GDM1 (cell line): ENCODE data around the gene CPB1.
"Not testable (repeated sequence)": the region's sequence is repeated elsewhere in the genome, so short reads cannot be mapped to it uniquely, and the experiment has no call there.

Experiments
- DNase-seq: peaks from one replicate; lab custom pipeline; 2025; lab: John Stamatoyannopoulos, UW

The CPB1 gene

GRCh38 chr3:148827585-148827984, at the start of gene CPB1:
Gene CPB1 (plus strand): TSS chr3:148827811. CDS start chr3:148827824, 13 bp downstream.
- DNase-seq, result no peak

GRCh38 chr3:148778926-148779325, 48.7 kb upstream of the CPB1 start:
- no peak for DNase-seq

- DNase-seq, result not testable (repeated sequence)
Measured at GRCh38 chr3:148785026-148785425, 42.6 kb upstream of the CPB1 start.

- DNase-seq, result not testable (repeated sequence)
Measured at GRCh38 chr3:148786159-148786558, 41.5 kb upstream of the CPB1 start.

GRCh38 chr3:148789146-148789545, 38.5 kb upstream of the CPB1 start:
- no peak for DNase-seq

GRCh38 chr3:148789906-148790305, 37.7 kb upstream of the CPB1 start:
- DNase-seq, result no peak

GRCh38 chr3:148790370-148790769, 37.2 kb upstream of the CPB1 start:
- no peak for DNase-seq

- DNase-seq, result no peak
Measured at GRCh38 chr3:148790851-148791735, 36.5 kb upstream of the CPB1 start.

GRCh38 chr3:148791920-148792319, 35.7 kb upstream of the CPB1 start:
- no peak for DNase-seq

- DNase-seq, result no peak
Measured at GRCh38 chr3:148792516-148792915, 35.1 kb upstream of the CPB1 start.

GRCh38 chr3:148796799-148797198, 30.8 kb upstream of the CPB1 start:
- DNase-seq, result no peak

GRCh38 chr3:148797795-148798194, 29.8 kb upstream of the CPB1 start:
- no peak for DNase-seq

- no peak for DNase-seq
Measured at GRCh38 chr3:148800414-148800813, 27.2 kb upstream of the CPB1 start.

GRCh38 chr3:148809835-148810234, 17.8 kb upstream of the CPB1 start:
- no peak for DNase-seq

GRCh38 chr3:148815316-148816110, 12.1 kb upstream of the CPB1 start:
- DNase-seq, result no peak

- DNase-seq, result no peak
Measured at GRCh38 chr3:148816427-148816826, 11.2 kb upstream of the CPB1 start.

- DNase-seq, result no peak
Measured at GRCh38 chr3:148816981-148817525, 10.6 kb upstream of the CPB1 start.

GRCh38 chr3:148820361-148821245, 7.0 kb upstream of the CPB1 start:
- DNase-seq, result no peak

- DNase-seq, result no peak
Measured at GRCh38 chr3:148823026-148823425, 4.6 kb upstream of the CPB1 start.

GRCh38 chr3:148825476-148825875, 2.1 kb upstream of the CPB1 start:
- no peak for DNase-seq

- DNase-seq, result no peak
Measured at GRCh38 chr3:148828136-148828690, 602 bp downstream of the CPB1 start.
